ENCODE measurements around the gene CD80.
A peak's percentile ranks its signal among the peaks of the same experiment; 100 is the strongest.

The CD80 gene

GRCh38 chr3:119508172-119508845, 51.1 kb downstream of the CD80 start:
- H3K27ac ChIP-seq (ENCODE audit: low read length), result no peak overlapping the region
- no peak overlapping the region for H2AFZ ChIP-seq (ENCODE audit: low read depth, low read length)
- H3K9ac ChIP-seq (ENCODE audit: low read length), result no peak overlapping the region
- no peaks in the 10 kb centered on the region for H3K9me3 ChIP-seq (ENCODE audit: insufficient read depth, low read length)
- TF ChIP-seq CTCF (IDR thresholded peaks at IDR 0.05; ENCODE audit: low read depth, low read length) (no peak), EZH2phosphoT487 (IDR thresholded peaks at IDR 0.05; ENCODE audit: low read depth) (no peak)
- no peak overlapping the region for H3K4me3 ChIP-seq (ENCODE audit: low read length)
- no peak overlapping the region for H3K4me2 ChIP-seq (ENCODE audit: low read length)
- H3K4me1 ChIP-seq (ENCODE audit: low read length), result no peaks in the 10 kb centered on the region
- no peaks in the 10 kb centered on the region for H4K20me1 ChIP-seq (ENCODE audit: insufficient read depth, low read length)
- H3K36me3 ChIP-seq (replicated peaks; ENCODE audit: low read depth, low read length), result peaks cover 31% of the 10 kb centered on the region
- H3K79me2 ChIP-seq (ENCODE audit: low read length), result peaks cover 5% of the 10 kb centered on the region; the same call in 1 of the 2 replicates
- no peaks in the 10 kb centered on the region for H3K27me3 ChIP-seq (ENCODE audit: low read depth, low read length)

- no peak overlapping the region for H3K4me2 ChIP-seq (ENCODE audit: low read length)
- H3K36me3 ChIP-seq (replicated peaks; ENCODE audit: low read depth, low read length), result peaks cover 35% of the 10 kb centered on the region
Measured at GRCh38 chr3:119507404-119507803, 52.0 kb downstream of the CD80 start.

GRCh38 chr3:119506631-119507030, 52.8 kb downstream of the CD80 start:
- TF ChIP-seq EZH2phosphoT487 (IDR thresholded peaks at IDR 0.05; ENCODE audit: low read depth) (no peak), CTCF (IDR thresholded peaks at IDR 0.05; ENCODE audit: low read depth, low read length) (no peak)
- H3K36me3 ChIP-seq (replicated peaks; ENCODE audit: low read depth, low read length), result peaks cover 35% of the 10 kb centered on the region

More at GRCh38 chr3:119507404-119507803, 52.0 kb downstream of the CD80 start:
- TF ChIP-seq EZH2phosphoT487 (IDR thresholded peaks at IDR 0.05; ENCODE audit: low read depth) (no peak), CTCF (IDR thresholded peaks at IDR 0.05; ENCODE audit: low read depth, low read length) (no peak)
- Histone ChIP-seq H3K9me3 (ENCODE audit: insufficient read depth, low read length) (no peaks in the 10 kb centered on the region), H2AFZ (ENCODE audit: low read depth, low read length) (no peak overlapping the region), H3K4me3 (ENCODE audit: low read length) (no peak overlapping the region), H4K20me1 (ENCODE audit: insufficient read depth, low read length) (no peaks in the 10 kb centered on the region), H3K27ac (ENCODE audit: low read length) (no peak overlapping the region), H3K27me3 (ENCODE audit: low read depth, low read length) (no peaks in the 10 kb centered on the region), H3K4me1 (ENCODE audit: low read length) (no peaks in the 10 kb centered on the region), H3K79me2 (ENCODE audit: low read length) (peaks cover 12% of the 10 kb centered on the region), H3K9ac (ENCODE audit: low read length) (no peak overlapping the region)

GRCh38 chr3:119500901-119501300, 58.5 kb downstream of the CD80 start:
- no peak overlapping the region for H3K27ac ChIP-seq (ENCODE audit: low read length)
- H4K20me1 ChIP-seq (ENCODE audit: insufficient read depth, low read length), result no peaks in the 10 kb centered on the region
- peaks cover 15% of the 10 kb centered on the region for H3K36me3 ChIP-seq (replicated peaks; ENCODE audit: low read depth, low read length)
- no peaks in the 10 kb centered on the region for H3K9me3 ChIP-seq (ENCODE audit: insufficient read depth, low read length)
- no peak overlapping the region for H2AFZ ChIP-seq (ENCODE audit: low read depth, low read length)
- H3K9ac ChIP-seq (ENCODE audit: low read length), result no peak overlapping the region
- peaks cover 57% of the 10 kb centered on the region for H3K79me2 ChIP-seq (ENCODE audit: low read length)
- no peaks in the 10 kb centered on the region for H3K27me3 ChIP-seq (ENCODE audit: low read depth, low read length)
- peak overlapping the region; percentile 74 for H3K4me2 ChIP-seq (ENCODE audit: low read length)
- TF ChIP-seq CTCF (IDR thresholded peaks at IDR 0.05; ENCODE audit: low read depth, low read length), result no peak
- no peak for TF ChIP-seq EZH2phosphoT487 (IDR thresholded peaks at IDR 0.05; ENCODE audit: low read depth)
- H3K4me3 ChIP-seq (ENCODE audit: low read length), result no peak overlapping the region
- H3K4me1 ChIP-seq (ENCODE audit: low read length), result peaks cover 26% of the 10 kb centered on the region

More at GRCh38 chr3:119506631-119507030, 52.8 kb downstream of the CD80 start:
- Histone ChIP-seq H3K9ac (ENCODE audit: low read length) (no peak overlapping the region), H4K20me1 (ENCODE audit: insufficient read depth, low read length) (no peaks in the 10 kb centered on the region), H3K9me3 (ENCODE audit: insufficient read depth, low read length) (no peaks in the 10 kb centered on the region), H3K4me2 (ENCODE audit: low read length) (no peak overlapping the region), H3K4me3 (ENCODE audit: low read length) (no peak overlapping the region), H3K4me1 (ENCODE audit: low read length) (no peaks in the 10 kb centered on the region), H3K27me3 (ENCODE audit: low read depth, low read length) (no peaks in the 10 kb centered on the region), H3K27ac (ENCODE audit: low read length) (no peak overlapping the region), H3K79me2 (ENCODE audit: low read length) (peaks cover 15% of the 10 kb centered on the region), H2AFZ (ENCODE audit: low read depth, low read length) (no peak overlapping the region)

Data from OCI-LY3 (cell line).